LNCAP (cell line): ENCODE results near the gene GRK6.

Experiments
- CTCF ChIP-seq: fragments of 450-650 bp; IDR thresholded peaks from 2 replicates; pipeline ENCODE4 v1.5.1; 2017; ENCODE audit warnings: mild to moderate bottlenecking

GRK6 gene

GRCh38 chr5:177431317-177432142 lies 5.1 kb downstream of the GRK6 start:
- TF ChIP-seq CTCF, result no peak

GRCh38 chr5:177432143-177432838 lies 5.8 kb downstream of the GRK6 start:
- TF ChIP-seq CTCF, result no peak

GRCh38 chr5:177432839-177433657 lies 6.6 kb downstream of the GRK6 start:
- TF ChIP-seq CTCF, result no peak

GRCh38 chr5:177433658-177434217 lies 7.3 kb downstream of the GRK6 start:
- no peak for TF ChIP-seq CTCF

GRCh38 chr5:177434437-177434836 lies 8.0 kb downstream of the GRK6 start:
- no peak for TF ChIP-seq CTCF

GRCh38 chr5:177434942-177435738 lies 8.7 kb downstream of the GRK6 start:
- TF ChIP-seq CTCF, result no peak
